ENCODE measurements around the gene TBPL2. TPM values are rescaled to one million over a fixed set of nuclear protein-coding genes. Genes with fewer than 3 reads are reported as not detected.

TBPL2 gene
- total RNA-seq, 6 experiments from 2014 or later = not detected

DNA sequence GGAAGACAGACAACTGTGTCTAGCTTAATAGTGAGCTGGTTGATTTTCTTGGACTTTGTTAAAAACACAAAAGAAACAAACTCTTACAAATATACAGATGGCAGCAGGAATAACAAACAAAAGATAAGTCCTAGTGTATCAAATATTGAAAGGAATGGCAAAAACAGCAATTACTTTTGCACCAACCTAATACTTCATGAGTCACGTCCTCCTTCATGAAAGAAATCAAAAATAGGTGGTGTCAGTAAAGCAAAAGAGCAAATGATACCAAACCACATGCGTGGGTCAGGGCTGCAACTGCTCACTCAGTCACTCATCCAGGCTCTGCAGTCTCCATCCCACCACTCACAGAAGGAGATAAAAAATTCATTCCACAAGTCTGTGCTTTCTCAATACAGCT is 40.6 kb downstream of the TBPL2 start:
- H3K9me3 ChIP-seq = no peaks in the 10 kb centered on the region
- no peak overlapping the region for H3K27ac ChIP-seq
- no peaks in the 10 kb centered on the region for H3K27me3 ChIP-seq
- H3K36me3 ChIP-seq = no peaks in the 10 kb centered on the region
- ATAC-seq (no peak), DNase-seq (no peak)
- intact Hi-C loops (cut with DNase I) = no loop called here
- TF ChIP-seq, protein P1, sequence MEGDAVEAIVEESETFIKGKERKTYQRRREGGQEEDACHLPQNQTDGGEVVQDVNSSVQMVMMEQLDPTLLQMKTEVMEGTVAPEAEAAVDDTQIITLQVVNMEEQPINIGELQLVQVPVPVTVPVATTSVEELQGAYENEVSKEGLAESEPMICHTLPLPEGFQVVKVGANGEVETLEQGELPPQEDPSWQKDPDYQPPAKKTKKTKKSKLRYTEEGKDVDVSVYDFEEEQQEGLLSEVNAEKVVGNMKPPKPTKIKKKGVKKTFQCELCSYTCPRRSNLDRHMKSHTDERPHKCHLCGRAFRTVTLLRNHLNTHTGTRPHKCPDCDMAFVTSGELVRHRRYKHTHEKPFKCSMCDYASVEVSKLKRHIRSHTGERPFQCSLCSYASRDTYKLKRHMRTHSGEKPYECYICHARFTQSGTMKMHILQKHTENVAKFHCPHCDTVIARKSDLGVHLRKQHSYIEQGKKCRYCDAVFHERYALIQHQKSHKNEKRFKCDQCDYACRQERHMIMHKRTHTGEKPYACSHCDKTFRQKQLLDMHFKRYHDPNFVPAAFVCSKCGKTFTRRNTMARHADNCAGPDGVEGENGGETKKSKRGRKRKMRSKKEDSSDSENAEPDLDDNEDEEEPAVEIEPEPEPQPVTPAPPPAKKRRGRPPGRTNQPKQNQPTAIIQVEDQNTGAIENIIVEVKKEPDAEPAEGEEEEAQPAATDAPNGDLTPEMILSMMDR (IDR thresholded peaks at IDR 0.05) = no peak
- no peak for TF ChIP-seq POLR2A (IDR thresholded peaks at IDR 0.05)
- WGBS (ENCODE audit: insufficient coverage, low coverage, low lambda C conversion rate, missing lambda C conversion rate) = 94% methylated on average over 2 of the region's 2 CpGs
- no peaks in the 10 kb centered on the region for H3K4me1 ChIP-seq
- H3K4me3 ChIP-seq = no peak overlapping the region

DNA sequence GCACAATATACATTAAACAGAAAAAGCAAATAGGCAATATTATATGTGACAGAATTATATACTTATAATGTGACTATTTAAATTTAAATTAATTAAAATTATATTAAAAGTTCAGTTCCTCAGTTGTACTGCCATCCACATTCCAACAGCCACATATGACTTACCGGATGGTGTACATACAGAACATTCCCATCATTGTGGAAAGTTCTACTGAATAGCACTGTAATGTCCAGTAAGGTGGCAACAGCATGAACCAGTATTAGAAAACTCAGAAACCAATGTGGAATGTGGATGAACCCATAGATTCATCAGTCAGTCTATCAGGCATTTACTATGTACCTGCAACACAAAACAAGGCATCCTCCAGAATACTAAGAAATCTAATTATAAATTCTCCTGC is 41.2 kb downstream of the TBPL2 start:
- H3K4me3 ChIP-seq = no peak overlapping the region
- DNase-seq = no peak
- ATAC-seq = no peak
- TF ChIP-seq, protein P1 (IDR thresholded peaks at IDR 0.05) = no peak
- no peak for TF ChIP-seq POLR2A (IDR thresholded peaks at IDR 0.05)
- WGBS (ENCODE audit: insufficient coverage, low coverage, low lambda C conversion rate, missing lambda C conversion rate) = 82% methylated on average over 1 of the region's 1 CpG
- no peak overlapping the region for H3K27ac ChIP-seq
- H3K27me3 ChIP-seq = no peaks in the 10 kb centered on the region
- H3K36me3 ChIP-seq = no peaks in the 10 kb centered on the region
- no peaks in the 10 kb centered on the region for H3K9me3 ChIP-seq
- H3K4me1 ChIP-seq = no peaks in the 10 kb centered on the region
- intact Hi-C loops (cut with DNase I) = no loop called here

DNA sequence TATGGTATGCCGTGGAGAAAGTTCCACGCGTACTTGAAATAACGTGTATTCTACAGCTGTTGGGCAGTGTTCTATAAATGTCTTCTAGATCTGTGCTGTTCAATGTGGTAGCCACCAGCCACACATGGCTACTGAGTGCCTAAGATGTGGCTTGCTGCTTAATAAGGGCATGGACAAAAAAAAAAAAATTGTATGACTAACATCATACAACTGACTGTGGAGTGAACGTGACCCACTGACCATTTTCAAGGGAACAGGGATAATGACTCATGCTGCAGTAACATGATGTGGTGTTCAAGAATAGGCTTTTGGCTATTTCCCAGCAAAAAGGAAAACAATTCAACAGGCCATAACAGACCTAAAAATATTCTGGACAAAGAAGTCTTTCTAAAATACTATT is 41.7 kb downstream of the TBPL2 start:
- Histone ChIP-seq H3K4me1 (no peaks in the 10 kb centered on the region), H3K27me3 (no peaks in the 10 kb centered on the region), H3K27ac (no peak overlapping the region), H3K36me3 (no peaks in the 10 kb centered on the region), H3K4me3 (no peak overlapping the region), H3K9me3 (no peaks in the 10 kb centered on the region)
- intact Hi-C loops (cut with DNase I) = no loop called here
- ATAC-seq = peak in 1 of 4 donors; percentile 84
- WGBS (ENCODE audit: insufficient coverage, low coverage, low lambda C conversion rate, missing lambda C conversion rate) = 82% methylated on average over 5 of the region's 5 CpGs
- TF ChIP-seq, protein P1 (IDR thresholded peaks at IDR 0.05) = no peak
- no peak for TF ChIP-seq POLR2A (IDR thresholded peaks at IDR 0.05)
- DNase-seq = no peak

DNA sequence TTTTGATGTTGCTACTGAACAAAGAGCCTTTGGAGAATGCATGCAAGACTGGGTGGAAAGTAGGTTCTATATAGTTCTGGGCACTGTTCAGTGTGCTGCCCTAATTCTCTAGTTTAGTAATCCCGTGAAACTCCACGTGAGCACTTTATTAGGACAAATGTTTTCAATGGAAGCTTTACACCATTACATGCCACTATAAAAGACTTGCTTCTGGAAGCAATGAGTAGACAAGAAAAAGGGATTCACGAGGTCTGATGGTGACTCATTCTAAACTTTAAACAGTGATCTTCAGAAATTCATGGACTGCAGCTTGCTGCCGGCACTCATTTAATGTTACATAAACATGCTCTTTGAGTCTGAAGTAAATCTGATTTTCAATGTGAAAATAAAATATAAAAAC is 51.1 kb downstream of the TBPL2 start:
- Histone ChIP-seq H3K9me3 (no peaks in the 10 kb centered on the region), H3K4me1 (no peaks in the 10 kb centered on the region), H3K4me3 (no peak overlapping the region), H3K36me3 (peaks cover 0 to 17% (median 1%) of the 10 kb centered on the region in 4 donors), H3K27ac (no peak overlapping the region), H3K27me3 (no peaks in the 10 kb centered on the region)
- 94% methylated on average over 4 of the region's 4 CpGs for WGBS (ENCODE audit: insufficient coverage, low coverage, low lambda C conversion rate, missing lambda C conversion rate)
- intact Hi-C loops (cut with DNase I) = no loop called here
- ATAC-seq (no peak), DNase-seq (no peak)
- TF ChIP-seq, protein P1 (IDR thresholded peaks at IDR 0.05) = no peak
- TF ChIP-seq POLR2A (IDR thresholded peaks at IDR 0.05) = no peak

DNA sequence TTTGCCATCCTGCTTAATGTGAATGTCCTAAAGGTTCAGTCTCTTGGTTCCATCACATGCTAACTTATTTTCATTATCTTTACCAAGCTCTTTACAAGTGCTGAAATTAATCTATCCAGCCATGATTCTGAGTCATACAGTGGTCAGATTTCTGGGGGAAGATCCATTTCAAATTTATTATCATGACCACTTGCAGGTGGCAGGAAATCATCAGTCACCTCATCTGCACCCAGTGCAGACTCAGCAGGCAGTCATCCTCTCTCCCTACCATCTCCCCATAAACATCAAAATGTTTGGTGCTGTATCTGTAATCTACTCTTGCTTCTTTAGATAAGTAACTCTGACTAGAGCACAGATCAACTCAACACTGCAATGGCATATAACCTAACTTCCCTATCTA is 52.3 kb downstream of the TBPL2 start:
- no peaks in the 10 kb centered on the region for H3K4me1 ChIP-seq
- H3K9me3 ChIP-seq = no peaks in the 10 kb centered on the region
- H3K4me3 ChIP-seq = no peak overlapping the region
- intact Hi-C loops (cut with DNase I) = no loop called here
- peaks cover 0 to 17% (median 1%) of the 10 kb centered on the region in 4 donors for H3K36me3 ChIP-seq
- ATAC-seq (no peak), DNase-seq (no peak)
- H3K27ac ChIP-seq = no peak overlapping the region
- no peaks in the 10 kb centered on the region for H3K27me3 ChIP-seq
- TF ChIP-seq POLR2A (IDR thresholded peaks at IDR 0.05) = no peak
- TF ChIP-seq, protein P1 (IDR thresholded peaks at IDR 0.05) = no peak

All from right lobe of liver (tissue), 6 donors.